ENCODE data around the gene SHCBP1. TPM values are rescaled to one million over a fixed set of nuclear protein-coding genes. Genes with fewer than 3 reads are reported as not detected.
A peak's percentile ranks its signal among the peaks of the same experiment; 100 is the strongest.
"Not testable (repeated sequence)": the region's sequence is repeated elsewhere in the genome, so short reads cannot be mapped to it uniquely, and the experiment has no call there.

SHCBP1 gene
- total and polyA plus RNA-seq, 4 donors, result 0.96 to 6.1 (median 1.5) TPM

DNA sequence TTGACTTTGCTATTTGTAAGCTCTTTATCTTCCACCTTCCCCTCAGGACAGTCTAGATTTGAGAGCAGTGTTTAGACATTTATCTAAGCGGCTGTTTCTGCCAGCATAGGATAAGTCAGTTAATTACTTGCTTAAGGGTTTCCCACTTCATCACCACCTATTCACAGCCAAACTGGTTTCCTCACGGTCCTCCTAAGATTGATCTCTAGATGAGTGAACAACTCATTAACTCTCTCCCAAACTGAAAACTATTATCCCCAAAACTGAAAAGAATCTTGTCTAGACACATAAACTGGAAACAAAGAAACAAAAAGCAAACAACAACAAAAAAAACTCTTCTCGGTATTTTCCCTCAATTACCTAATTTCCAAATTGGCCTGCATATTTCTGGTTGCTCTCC lies 58.2 kb downstream of the SHCBP1 start:
- DNase-seq, result no peak
- no peaks in the 10 kb centered on the region for H3K4me1 ChIP-seq (ENCODE audit: control insufficient read depth in 5 of 5, insufficient read depth in 5 of 5, low read length in 5 of 5)
- H3K9me3 ChIP-seq (ENCODE audit: control insufficient read depth in 4 of 4, insufficient read depth in 3 of 4, low read length in 3 of 4), result no peaks in the 10 kb centered on the region
- TF ChIP-seq, protein P1, sequence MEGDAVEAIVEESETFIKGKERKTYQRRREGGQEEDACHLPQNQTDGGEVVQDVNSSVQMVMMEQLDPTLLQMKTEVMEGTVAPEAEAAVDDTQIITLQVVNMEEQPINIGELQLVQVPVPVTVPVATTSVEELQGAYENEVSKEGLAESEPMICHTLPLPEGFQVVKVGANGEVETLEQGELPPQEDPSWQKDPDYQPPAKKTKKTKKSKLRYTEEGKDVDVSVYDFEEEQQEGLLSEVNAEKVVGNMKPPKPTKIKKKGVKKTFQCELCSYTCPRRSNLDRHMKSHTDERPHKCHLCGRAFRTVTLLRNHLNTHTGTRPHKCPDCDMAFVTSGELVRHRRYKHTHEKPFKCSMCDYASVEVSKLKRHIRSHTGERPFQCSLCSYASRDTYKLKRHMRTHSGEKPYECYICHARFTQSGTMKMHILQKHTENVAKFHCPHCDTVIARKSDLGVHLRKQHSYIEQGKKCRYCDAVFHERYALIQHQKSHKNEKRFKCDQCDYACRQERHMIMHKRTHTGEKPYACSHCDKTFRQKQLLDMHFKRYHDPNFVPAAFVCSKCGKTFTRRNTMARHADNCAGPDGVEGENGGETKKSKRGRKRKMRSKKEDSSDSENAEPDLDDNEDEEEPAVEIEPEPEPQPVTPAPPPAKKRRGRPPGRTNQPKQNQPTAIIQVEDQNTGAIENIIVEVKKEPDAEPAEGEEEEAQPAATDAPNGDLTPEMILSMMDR (IDR thresholded peaks at IDR 0.05; ENCODE audit: control extremely low read depth, extremely low read depth), result no peak
- no peaks in the 10 kb centered on the region for H3K36me3 ChIP-seq (ENCODE audit: control insufficient read depth in 4 of 4, insufficient read depth in 4 of 4, low read length in 4 of 4)
- no peaks in the 10 kb centered on the region for H3K27me3 ChIP-seq (ENCODE audit: control insufficient read depth in 3 of 3, insufficient read depth in 3 of 3, low read length in 2 of 3)
- H3K4me3 ChIP-seq, result no peak overlapping the region
- no peak for ATAC-seq (ENCODE audit: insufficient read depth, low FRiP score)
- 65 to 78% methylated on average over 3 of the region's 3 CpGs for whole genome bisulfite sequencing, 2 donors
- H3K9ac ChIP-seq (ENCODE audit: insufficient read depth in 1 of 2, low read length in 2 of 2), result no peak overlapping the region
- no peak overlapping the region for H3K27ac ChIP-seq (ENCODE audit: low read depth in 1 of 2, low read length in 1 of 2)

DNA sequence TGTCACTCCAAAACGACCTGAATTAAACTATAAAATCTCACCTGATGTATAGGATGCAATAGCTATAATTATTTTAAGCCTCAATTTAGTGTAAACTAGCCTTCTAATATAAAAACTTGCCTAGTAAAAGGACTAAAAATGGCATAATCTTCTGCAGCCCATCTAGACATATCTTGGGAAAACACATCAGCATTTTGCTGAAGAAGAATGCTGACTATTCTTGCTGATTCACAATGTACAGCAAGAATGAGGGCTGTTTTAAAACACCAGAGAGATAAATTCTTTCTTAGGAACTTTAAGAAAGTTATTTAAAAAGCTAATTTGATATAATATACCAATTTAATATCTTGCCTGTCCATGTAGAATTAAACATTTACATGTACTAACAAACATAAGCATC lies 63.2 kb downstream of the SHCBP1 start:
- Histone ChIP-seq H3K9ac (ENCODE audit: insufficient read depth in 1 of 2, low read length in 2 of 2) (no peak overlapping the region), H3K4me1 (ENCODE audit: control insufficient read depth in 5 of 5, insufficient read depth in 5 of 5, low read length in 5 of 5) (no peaks in the 10 kb centered on the region), H3K4me3 (no peak overlapping the region), H3K27me3 (ENCODE audit: control insufficient read depth in 3 of 3, insufficient read depth in 3 of 3, low read length in 2 of 3) (no peaks in the 10 kb centered on the region), H3K9me3 (ENCODE audit: control insufficient read depth in 4 of 4, insufficient read depth in 3 of 4, low read length in 3 of 4) (no peaks in the 10 kb centered on the region), H3K27ac (ENCODE audit: low read depth in 1 of 2, low read length in 1 of 2) (no peak overlapping the region), H3K36me3 (ENCODE audit: control insufficient read depth in 4 of 4, insufficient read depth in 4 of 4, low read length in 4 of 4) (no peaks in the 10 kb centered on the region)
- WGBS, 2 donors, result 20 to 29% methylated on average over 1 of the region's 1 CpG
- DNase-seq (no peak), ATAC-seq (ENCODE audit: insufficient read depth, low FRiP score) (no peak)
- TF ChIP-seq, protein P1 (IDR thresholded peaks at IDR 0.05; ENCODE audit: control extremely low read depth, extremely low read depth), result no peak

DNA sequence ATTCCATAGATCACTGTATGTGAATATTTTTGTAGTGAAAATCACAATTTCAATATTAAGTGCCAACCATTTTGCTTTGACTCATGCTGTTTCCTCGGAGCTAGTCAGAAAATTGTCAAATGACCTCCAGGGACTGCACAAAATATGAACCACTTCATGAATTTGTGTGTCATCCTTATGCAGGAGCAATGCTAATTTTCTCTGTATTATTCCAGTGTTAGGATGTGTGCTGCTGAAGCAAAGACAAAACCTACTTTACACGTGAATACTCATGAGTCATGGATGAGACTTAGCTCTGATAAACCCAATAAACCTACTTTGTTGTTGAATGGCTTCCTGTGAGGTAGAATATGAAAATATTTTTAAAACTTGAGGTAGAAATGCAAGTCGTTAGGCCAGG lies 65.2 kb downstream of the SHCBP1 start:
- DNase-seq (no peak), ATAC-seq (ENCODE audit: insufficient read depth, low FRiP score) (no peak)
- no peak overlapping the region for H3K27ac ChIP-seq (ENCODE audit: low read depth in 1 of 2, low read length in 1 of 2)
- no peaks in the 10 kb centered on the region for H3K9me3 ChIP-seq (ENCODE audit: control insufficient read depth in 4 of 4, insufficient read depth in 3 of 4, low read length in 3 of 4)
- no peak overlapping the region for H3K9ac ChIP-seq (ENCODE audit: insufficient read depth in 1 of 2, low read length in 2 of 2)
- no peaks in the 10 kb centered on the region for H3K4me1 ChIP-seq (ENCODE audit: control insufficient read depth in 5 of 5, insufficient read depth in 5 of 5, low read length in 5 of 5)
- H3K36me3 ChIP-seq (ENCODE audit: control insufficient read depth in 4 of 4, insufficient read depth in 4 of 4, low read length in 4 of 4), result no peaks in the 10 kb centered on the region
- no peak overlapping the region for H3K4me3 ChIP-seq
- no peaks in the 10 kb centered on the region for H3K27me3 ChIP-seq (ENCODE audit: control insufficient read depth in 3 of 3, insufficient read depth in 3 of 3, low read length in 2 of 3)
- TF ChIP-seq, protein P1 (IDR thresholded peaks at IDR 0.05; ENCODE audit: control extremely low read depth, extremely low read depth), result no peak
- 72 to 73% methylated on average over 3 of the region's 3 CpGs for WGBS, 2 donors

DNA sequence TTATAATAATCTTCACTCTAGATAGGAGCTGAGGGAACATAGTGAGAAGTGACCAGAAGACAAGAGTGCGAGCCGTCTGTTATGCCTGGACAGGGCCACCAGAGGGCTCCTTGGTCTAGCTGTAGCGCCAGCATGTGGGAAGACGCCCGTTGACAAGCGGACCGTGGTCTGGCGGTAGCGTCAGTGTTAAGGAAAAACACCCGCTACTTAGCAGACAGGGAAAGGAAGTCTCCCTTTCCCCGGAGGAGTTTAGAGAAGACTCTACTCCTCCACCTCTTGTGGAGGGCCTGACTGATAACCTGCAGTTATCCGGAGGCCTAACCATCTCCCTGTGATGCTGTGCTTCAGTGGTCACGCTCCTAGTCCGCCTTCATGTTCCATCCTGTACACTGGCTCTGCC lies 66.7 kb downstream of the SHCBP1 start:
- H3K36me3 ChIP-seq (ENCODE audit: control insufficient read depth in 4 of 4, insufficient read depth in 4 of 4, low read length in 4 of 4); H3K9me3 ChIP-seq (ENCODE audit: control insufficient read depth in 4 of 4, insufficient read depth in 3 of 4, low read length in 3 of 4); H3K27ac ChIP-seq (ENCODE audit: low read depth in 1 of 2, low read length in 1 of 2); H3K9ac ChIP-seq (ENCODE audit: insufficient read depth in 1 of 2, low read length in 2 of 2); ATAC-seq (ENCODE audit: insufficient read depth, low FRiP score); H3K27me3 ChIP-seq (ENCODE audit: control insufficient read depth in 3 of 3, insufficient read depth in 3 of 3, low read length in 2 of 3); H3K4me1 ChIP-seq (ENCODE audit: control insufficient read depth in 5 of 5, insufficient read depth in 5 of 5, low read length in 5 of 5); H3K4me3 ChIP-seq: not testable (repeated sequence)
- peak; percentile 68 to 78 (median 73) for DNase-seq
- 18 to 21% methylated on average over 14 of the region's 14 CpGs for WGBS, 2 donors
- TF ChIP-seq, protein P1 (IDR thresholded peaks at IDR 0.05; ENCODE audit: control extremely low read depth, extremely low read depth), result peak; percentile 58
